Endothelial cell (in vitro differentiated cells): ENCODE data around the gene ABCF3. TPM values are rescaled to one million over a fixed set of nuclear protein-coding genes. Genes with fewer than 3 reads are reported as not detected.
A peak's percentile ranks its signal among the peaks of the same experiment; 100 is the strongest.

Experiments used
- DNase-seq: peaks from one replicate; pipeline ENCODE4 v3.0.0; 2021; ENCODE audit warnings: low spot score
- H3K27ac Mint-ChIP-seq: one replicate; pipeline ENCODE4 v1.8.0; 2021; ENCODE audit warnings: mixed read lengths, inconsistent platforms; ENCODE audit not compliant: unreplicated experiment
- H3K27me3 Mint-ChIP-seq: one replicate; pipeline ENCODE4 v1.8.0; 2021; ENCODE audit warnings: mild to moderate bottlenecking, moderate library complexity, mixed read lengths, inconsistent platforms; ENCODE audit not compliant: unreplicated experiment
- H3K36me3 Mint-ChIP-seq: one replicate; pipeline ENCODE4 v1.8.0; 2021; ENCODE audit warnings: mild to moderate bottlenecking, low read depth, mixed read lengths, inconsistent platforms; ENCODE audit not compliant: unreplicated experiment
- H3K4me1 Mint-ChIP-seq: one replicate; pipeline ENCODE4 v1.8.0; 2021; ENCODE audit warnings: mild to moderate bottlenecking, mixed read lengths, inconsistent platforms; ENCODE audit not compliant: unreplicated experiment
- H3K4me3 Mint-ChIP-seq: one replicate; pipeline ENCODE4 v1.8.0; 2021; ENCODE audit warnings: mild to moderate bottlenecking, mixed read lengths, inconsistent platforms; ENCODE audit not compliant: unreplicated experiment
- H3K9me3 Mint-ChIP-seq: one replicate; pipeline ENCODE4 v1.8.0; 2021; ENCODE audit warnings: mixed read lengths, inconsistent platforms; ENCODE audit not compliant: unreplicated experiment
- CTCF ChIP-seq: fragments of 200-600 bp; sonication (generic); IDR thresholded peaks from one replicate; pipeline ENCODE4 v1.5.0; 2021; ENCODE audit warnings: antibody characterized with exemption; ENCODE audit not compliant: unreplicated experiment
- microRNA-seq: library from miRNA; unstranded; fragments of <30 nt; microRNA quantifications from one replicate; pipeline ENCODE4, GENCODE V29; 2020; ENCODE audit not compliant: unreplicated experiment
- total RNA-seq: library from RNA; stranded (reverse); fragmentation: NEBNext Ultra II Directional; extraction: Animal tissue kit (Norgen Biotek cat#: 25700); gene quantifications from one replicate; pipeline ENCODE4 v1.2.1, GENCODE V29; 2021; ENCODE audit not compliant: unreplicated experiment

Gene ABCF3
- total RNA-seq, 1 donor from 2014 or later = 68.1 TPM

GRCh38 chr3:184240384-184241140 lies 54.6 kb downstream of the ABCF3 start:
- Mint-ChIP-seq H3K36me3 (peaks cover 27% of the 10 kb centered on the region), H3K9me3 (no peaks in the 10 kb centered on the region), H3K27ac (no peak overlapping the region), H3K27me3 (peaks cover 15% of the 10 kb centered on the region), H3K4me3 (no peak overlapping the region), H3K4me1 (peaks cover 9% of the 10 kb centered on the region)
- TF ChIP-seq CTCF = no peak
- DNase-seq = peak; percentile 58

DNA sequence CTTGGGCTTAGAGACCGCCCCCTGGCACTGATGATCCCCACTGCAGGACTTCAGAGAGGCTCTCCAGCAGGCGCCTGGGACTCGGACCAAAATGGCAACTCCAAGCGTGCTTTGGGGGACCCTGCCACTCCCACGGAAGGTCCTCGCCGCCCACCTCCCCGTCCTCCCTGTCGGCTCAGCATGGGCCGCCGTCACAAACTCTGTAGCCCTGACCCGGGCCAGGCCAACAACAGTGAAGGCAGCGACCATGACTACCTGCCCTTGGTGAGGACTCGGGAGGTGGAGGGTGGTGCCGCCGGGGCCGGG lies 55.1 kb downstream of the ABCF3 start:
- peaks cover 5% of the 10 kb centered on the region for H3K4me1 Mint-ChIP-seq
- no peak for TF ChIP-seq CTCF
- no peak for DNase-seq
- H3K27ac Mint-ChIP-seq = no peak overlapping the region
- peaks cover 30% of the 10 kb centered on the region for H3K36me3 Mint-ChIP-seq
- peaks cover 11% of the 10 kb centered on the region for H3K27me3 Mint-ChIP-seq
- no peaks in the 10 kb centered on the region for H3K9me3 Mint-ChIP-seq
- H3K4me3 Mint-ChIP-seq = no peak overlapping the region

DNA sequence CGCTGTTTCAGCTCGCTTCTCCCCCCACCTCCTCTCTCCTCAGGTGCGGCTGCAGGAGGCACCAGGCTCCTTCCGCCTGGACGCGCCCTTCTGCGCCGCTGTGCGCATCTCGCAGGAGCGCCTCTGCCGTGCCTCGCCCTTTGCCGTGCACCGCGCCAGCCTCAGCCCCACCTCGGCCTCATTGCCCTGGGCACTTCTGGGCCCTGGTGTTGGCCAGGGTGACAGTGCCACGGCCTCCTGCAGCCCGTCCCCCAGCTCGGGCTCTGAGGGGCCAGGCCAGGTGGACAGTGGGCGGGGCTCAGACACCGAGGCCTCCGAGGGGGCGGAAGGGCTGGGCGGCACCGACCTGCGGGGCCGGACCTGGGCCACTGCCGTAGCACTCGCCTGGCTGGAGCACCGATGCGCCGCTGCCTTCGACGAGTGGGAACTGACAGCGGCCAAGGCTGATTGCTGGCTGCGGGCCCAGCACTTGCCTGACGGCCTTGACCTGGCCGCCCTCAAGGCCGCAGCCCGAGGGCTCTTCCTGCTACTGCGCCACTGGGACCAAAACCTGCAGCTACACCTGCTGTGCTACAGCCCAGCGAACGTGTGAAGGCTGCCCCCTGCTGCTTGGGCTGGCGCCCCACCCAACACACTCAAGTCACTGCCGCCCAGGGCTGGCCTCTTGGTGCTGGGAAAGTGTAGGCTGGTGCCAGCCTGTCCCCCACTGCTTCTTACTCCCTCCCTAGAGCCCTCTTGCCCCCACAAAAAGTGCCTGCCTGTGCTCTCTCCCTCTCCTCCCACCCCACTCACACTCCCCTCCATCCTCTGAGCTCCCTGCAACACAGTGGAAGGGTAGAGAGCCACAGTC lies 55.7 kb downstream of the ABCF3 start:
- TF ChIP-seq CTCF = no peak
- DNase-seq = peak; percentile 67
- peaks cover 31% of the 10 kb centered on the region for H3K36me3 Mint-ChIP-seq
- H3K27me3 Mint-ChIP-seq = peaks cover 11% of the 10 kb centered on the region
- no peaks in the 10 kb centered on the region for H3K9me3 Mint-ChIP-seq
- H3K4me1 Mint-ChIP-seq = peaks cover 5% of the 10 kb centered on the region
- H3K4me3 Mint-ChIP-seq = no peak overlapping the region
- H3K27ac Mint-ChIP-seq = no peak overlapping the region

DNA sequence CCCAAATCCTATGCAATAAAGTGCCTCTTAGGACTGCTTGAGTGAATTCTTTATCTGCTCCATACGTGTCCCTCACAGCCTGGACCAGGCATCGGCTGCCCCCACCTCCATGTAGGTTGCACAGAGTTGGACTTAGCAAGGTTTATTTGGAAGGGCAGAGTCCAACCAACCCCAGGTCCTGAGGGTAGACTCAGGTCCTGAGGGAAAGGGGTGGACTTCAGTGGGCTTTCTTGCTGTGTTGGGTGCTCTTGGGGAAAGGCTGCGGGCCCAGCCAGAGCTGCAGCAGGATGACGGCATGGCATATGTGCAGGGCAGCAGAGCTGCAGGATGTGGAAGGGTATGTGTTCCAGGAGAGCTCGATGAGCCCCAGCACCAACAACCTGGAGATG lies 56.3 kb downstream of the ABCF3 start:
- Mint-ChIP-seq H3K27me3 (peaks cover 11% of the 10 kb centered on the region), H3K4me3 (no peak overlapping the region)

More for the DNA sequence above, 56.3 kb downstream of the ABCF3 start:
- TF ChIP-seq CTCF = no peak
- Mint-ChIP-seq H3K4me1 (peaks cover 5% of the 10 kb centered on the region), H3K36me3 (peaks cover 31% of the 10 kb centered on the region), H3K27ac (no peak overlapping the region), H3K9me3 (no peaks in the 10 kb centered on the region)
- no peak for DNase-seq

Small RNA genes within 50 kb of the gene (microRNA-seq; reads per million reads assigned to microRNA genes)
- gene MIR1224 = 2.4 reads per million, percentile 34 among the genes with 10 or more reads in this experiment

Other genes with a start within 250 kb of the ABCF3 start
- 45.9 TPM for gene ABCC5, start 168.3 kb upstream of the ABCF3 start, total RNA-seq
- gene HTR3D, start 154.5 kb upstream of the ABCF3 start, total RNA-seq = not detected
- not detected for gene HTR3C, start 133.2 kb upstream of the ABCF3 start, total RNA-seq
- gene HTR3E, start 89.1 kb upstream of the ABCF3 start, total RNA-seq = not detected
- 37.0 TPM for gene EIF2B5, start 50.8 kb upstream of the ABCF3 start, total RNA-seq
- 103 TPM for gene DVL3, start 30.8 kb upstream of the ABCF3 start, total RNA-seq
- 401 TPM for gene AP2M1, start 11.3 kb upstream of the ABCF3 start, total RNA-seq
- 1.1 TPM for gene VWA5B2, start 43.4 kb downstream of the ABCF3 start, total RNA-seq
- gene ALG3, start 62.8 kb downstream of the ABCF3 start, total RNA-seq = 38.6 TPM
- gene EEF1AKMT4, start 63.5 kb downstream of the ABCF3 start, total RNA-seq = 5.7 TPM
- not detected for gene CAMK2N2, start 75.4 kb downstream of the ABCF3 start, total RNA-seq
- not detected for gene ECE2, start 89.8 kb downstream of the ABCF3 start, total RNA-seq
- gene PSMD2, start 113.0 kb downstream of the ABCF3 start, total RNA-seq = 292 TPM
- gene EIF4G1, start 128.4 kb downstream of the ABCF3 start, total RNA-seq = 390 TPM
- gene FAM131A, start 151.4 kb downstream of the ABCF3 start, total RNA-seq = 15.8 TPM
- 6.3 TPM for gene CLCN2, start 175.4 kb downstream of the ABCF3 start, total RNA-seq
- 56.1 TPM for gene POLR2H, start 175.5 kb downstream of the ABCF3 start, total RNA-seq
- 0.28 TPM for gene THPO, start 192.0 kb downstream of the ABCF3 start, total RNA-seq
- gene CHRD, start 193.9 kb downstream of the ABCF3 start, total RNA-seq = 2.4 TPM